H1 (cell line): Measurements from ENCODE around the gene C2CD2L. TPM values are rescaled to one million over a fixed set of nuclear protein-coding genes. Genes with fewer than 3 reads are reported as not detected.

ENCODE experiments used
- CTCF ChIA-PET: fragments of 300-600 bp; sonication (Branson Sonifier 250); formaldehyde crosslinking; loops from one replicate; lab custom pipeline; 2021; ENCODE audit not compliant: partially characterized antibody; lab: Charles Lee
- POLR2A ChIA-PET: fragments of 300-600 bp; sonication (Branson Sonifier 250); formaldehyde crosslinking; loops from one replicate; lab custom pipeline; 2021; ENCODE audit warnings: inconsistent platforms; ENCODE audit not compliant: partially characterized antibody; lab: Charles Lee
- DNase-seq, 2 experiments: peaks; one replicate each; pipeline versions ENCODE4 v3.0.0 to v3.0.0-alpha.2; 2010 to 2022; ENCODE audit warnings: low spot score in 2 of 2, low read depth in 1 of 2, mixed read lengths in 1 of 2
- FAIRE-seq: peaks from 2 replicates; lab custom pipeline; 2011; peaks lifted over from hg19 to GRCh38; lab: Jason Lieb, UNC
- H2AFZ ChIP-seq: 2 replicates; pipeline ENCODE4 v1.8.1; 2012; ENCODE audit warnings: low read length, inconsistent platforms
- H2AK5ac ChIP-seq: 2 replicates; pipeline ENCODE4 v1.6.1; 2013; ENCODE audit warnings: low read depth, low read length
- H2BK120ac ChIP-seq: replicated peaks from 2 replicates; pipeline ENCODE3; 2013; ENCODE audit warnings: low read depth, low read length, inconsistent platforms
- H2BK12ac ChIP-seq: 2 replicates; pipeline ENCODE4 v1.6.1; 2013; ENCODE audit warnings: low read depth, low read length
- H2BK15ac ChIP-seq: 2 replicates; pipeline ENCODE4 v1.6.1; 2013; ENCODE audit warnings: low read length
- H2BK20ac ChIP-seq: 2 replicates; pipeline ENCODE4 v1.6.1; 2013; ENCODE audit warnings: low read length
- H2BK5ac ChIP-seq: 2 replicates; pipeline ENCODE4 v1.6.1; 2013; ENCODE audit warnings: low read depth, low read length
- H3K14ac ChIP-seq: 2 replicates; pipeline ENCODE4 v1.6.1; 2013; ENCODE audit warnings: inconsistent platforms; ENCODE audit not compliant: insufficient read length
- H3K18ac ChIP-seq: 2 replicates; pipeline ENCODE4 v1.6.1; 2013; ENCODE audit warnings: low read length; ENCODE audit errors: extremely low read depth
- H3K23ac ChIP-seq: 2 replicates; pipeline ENCODE4 v1.6.1; 2013; ENCODE audit warnings: inconsistent platforms; ENCODE audit not compliant: insufficient read length
- H3K23me2 ChIP-seq: 2 replicates; pipeline ENCODE4 v1.6.1; 2013; ENCODE audit warnings: low read depth, low read length
- H3K27ac ChIP-seq: 2 replicates; pipeline ENCODE4 v1.6.1; 2011; ENCODE audit warnings: low read depth, low read length, inconsistent platforms
- H3K27me3 ChIP-seq, 4 experiments: replicated peaks in 1 of 4; 1 replicate in 1 of 4; 2 replicates in 3 of 4; pipeline versions ENCODE4 v1.6.1 to v1.8.1; 2011 to 2013; ENCODE audit warnings: low read length in 3 of 4, mild to moderate bottlenecking in 3 of 4, inconsistent platforms in 2 of 4, mixed read lengths in 2 of 4, moderate library complexity in 1 of 4; ENCODE audit not compliant: control insufficient read depth in 3 of 4, insufficient read depth in 3 of 4; ENCODE audit errors: extremely low read depth in 1 of 4
- H3K36me3 ChIP-seq, 4 experiments: 2 replicates each; pipeline versions ENCODE4 v1.6.1 to v1.8.1; 2011 to 2013; ENCODE audit warnings: mild to moderate bottlenecking in 4 of 4, low read length in 3 of 4, moderate library complexity in 2 of 4, control low read depth in 1 of 4, inconsistent platforms in 1 of 4; ENCODE audit not compliant: insufficient read depth in 4 of 4, control insufficient read depth in 2 of 4
- H3K4ac ChIP-seq: replicated peaks from 2 replicates; pipeline ENCODE3; 2013; ENCODE audit warnings: low read length, low read depth, mixed read lengths, inconsistent platforms; ENCODE audit not compliant: insufficient read length
- H3K4me1 ChIP-seq, 4 experiments: replicated peaks in 1 of 4; 1 replicate in 1 of 4; 2 replicates in 3 of 4; pipeline versions ENCODE4 v1.6.1 to v1.8.1; 2011 to 2013; ENCODE audit warnings: low read length in 3 of 4, inconsistent platforms in 2 of 4, mixed read lengths in 1 of 4; ENCODE audit not compliant: insufficient read depth in 4 of 4, control insufficient read depth in 3 of 4
- H3K4me2 ChIP-seq, 2 experiments: 2 replicates each; pipeline versions ENCODE4 v1.6.1 to v1.8.1; 2011 to 2013; ENCODE audit warnings: low read depth in 2 of 2, low read length in 2 of 2, control low read depth in 1 of 2, inconsistent platforms in 1 of 2, mild to moderate bottlenecking in 1 of 2; ENCODE audit not compliant: insufficient read depth in 1 of 2
- H3K4me3 ChIP-seq, 4 experiments: fragments of 200-600, 300-600 bp in 1 of 4; sonication (generic), shearing (Covaris generic), sonication (Bioruptor Twin) in 1 of 4; 2 replicates each; pipeline versions ENCODE4 v1.5.1 to v1.8.1; 2011 to 2016; ENCODE audit warnings: low read length in 4 of 4, low read depth in 3 of 4, control low read depth in 2 of 4, inconsistent platforms in 2 of 4, mild to moderate bottlenecking in 2 of 4, mixed read lengths in 1 of 4, moderate library complexity in 1 of 4; ENCODE audit not compliant: insufficient read depth in 2 of 4; ENCODE audit errors: extremely low read depth in 1 of 4
- H3K56ac ChIP-seq: replicated peaks from 2 replicates; pipeline ENCODE3; 2013; ENCODE audit warnings: low read depth, mild to moderate bottlenecking, mixed read lengths, low read length, inconsistent platforms; ENCODE audit not compliant: insufficient read length
- H3K79me1 ChIP-seq: 2 replicates; pipeline ENCODE4 v1.6.1; 2013; ENCODE audit warnings: low read depth, low read length, control low read depth
- H3K79me2 ChIP-seq, 2 experiments: 2 replicates each; pipeline versions ENCODE4 v1.6.1 to v1.8.1; 2012 to 2013; ENCODE audit warnings: low read length in 2 of 2, mild to moderate bottlenecking in 2 of 2, inconsistent platforms in 1 of 2; ENCODE audit not compliant: insufficient read depth in 2 of 2, control insufficient read depth in 1 of 2
- H3K9ac ChIP-seq, 4 experiments: replicated peaks in 1 of 4; 1 replicate in 1 of 4; 2 replicates in 3 of 4; pipeline versions ENCODE4 v1.6.1 to v1.8.1; 2011 to 2013; ENCODE audit warnings: low read depth in 3 of 4, low read length in 3 of 4, control low read depth in 2 of 4, mild to moderate bottlenecking in 2 of 4, moderate library complexity in 2 of 4, inconsistent platforms in 1 of 4; ENCODE audit errors: extremely low read depth in 1 of 4
- H3K9me3 ChIP-seq, 2 experiments: 2 replicates each; pipeline versions ENCODE4 v1.6.1 to v1.8.1; 2012 to 2013; ENCODE audit warnings: mild to moderate bottlenecking in 2 of 2, moderate library complexity in 2 of 2, control low read depth in 1 of 2, inconsistent platforms in 1 of 2, low read depth in 1 of 2, low read length in 1 of 2, mixed read lengths in 1 of 2; ENCODE audit not compliant: insufficient read depth in 2 of 2
- H4K20me1 ChIP-seq, 2 experiments: replicated peaks in 1 of 2; 2 replicates each; pipeline versions ENCODE3 to v1.8.1; 2011 to 2013; ENCODE audit warnings: inconsistent platforms in 2 of 2, low read length in 2 of 2, mild to moderate bottlenecking in 1 of 2; ENCODE audit not compliant: insufficient read depth in 2 of 2, control insufficient read depth in 1 of 2
- H4K5ac ChIP-seq: 2 replicates; pipeline ENCODE4 v1.6.1; 2013; ENCODE audit warnings: low read length, low read depth, mixed read lengths, inconsistent platforms; ENCODE audit not compliant: insufficient read length
- H4K8ac ChIP-seq: 2 replicates; pipeline ENCODE4 v1.8.0; 2013; ENCODE audit warnings: mild to moderate bottlenecking, moderate library complexity, low read length, inconsistent platforms; ENCODE audit not compliant: insufficient read depth; ENCODE audit errors: extremely low read depth
- H4K91ac ChIP-seq: replicated peaks from 2 replicates; pipeline ENCODE3; 2013; ENCODE audit warnings: low read length, mixed read lengths, inconsistent platforms; ENCODE audit not compliant: insufficient read length
- BACH1 ChIP-seq: IDR thresholded peaks from 2 replicates; pipeline ENCODE4 v1.6.1; 2012; ENCODE audit warnings: low read length, improper control_type of control experiment
- EZH2 ChIP-seq: fragments of 200-600 bp; sonication (generic); IDR thresholded peaks from 2 replicates; pipeline ENCODE4 v1.7.1; 2012; ENCODE audit warnings: low read depth, mild to moderate bottlenecking, moderate library complexity, low read length, inconsistent platforms; ENCODE audit not compliant: severe bottlenecking
- KDM4A ChIP-seq: IDR thresholded peaks from one replicate; pipeline ENCODE4 v1.7.1; 2012; ENCODE audit warnings: low read depth, mild to moderate bottlenecking, moderate library complexity, low read length, inconsistent platforms; ENCODE audit not compliant: severe bottlenecking
- PHF8 ChIP-seq: fragments of 200-600 bp; sonication (generic); conservative IDR thresholded peaks from 2 replicates; pipeline ENCODE4 v1.7.1; 2012; ENCODE audit warnings: low read depth, mild to moderate bottlenecking, inconsistent platforms, low read length, moderate library complexity
- SUZ12 ChIP-seq: fragments of 200-600 bp; sonication (generic); IDR thresholded peaks from 2 replicates; pipeline ENCODE4 v1.6.1; 2012; ENCODE audit warnings: mild to moderate bottlenecking, inconsistent platforms, low read length, moderate library complexity, mixed read lengths
- WGBS, 2 experiments: shearing (Covaris generic) in 1 of 2; methylation state at CpG; one replicate each; pipeline versions ENCODE4 v1.1.6 to v1.1.7; 2013 to 2015; ENCODE audit warnings: low lambda C conversion rate in 2 of 2, mixed read lengths in 2 of 2, inconsistent platforms in 1 of 2, low coverage in 1 of 2, missing lambda C conversion rate in 1 of 2; ENCODE audit not compliant: insufficient replicate concordance in 2 of 2, insufficient coverage in 1 of 2, insufficient read length in 1 of 2; ENCODE audit errors: extremely low coverage in 1 of 2, missing lambda C conversion rate in 1 of 2; 5-methylcytosine and 5-hydroxymethylcytosine counted together
- polyA plus RNA-seq, 7 experiments: library from polyadenylated mRNA; depleted of rRNA in 3 of 7; stranded (reverse) in 5 of 7; unstranded in 2 of 7; fragments of >200 nt in 5 of 7; fragments of 200-250 nt in 2 of 7; gene quantifications; 1 replicate in 5 of 7; 2 replicates in 1 of 7; 4 replicates in 1 of 7; pipeline versions ENCODE4 v1.2.1 to v1.2.3, GENCODE V29; 2011 to 2013; ENCODE audit warnings: missing spikeins in 2 of 7, mixed read lengths in 2 of 7
- total RNA-seq: library from RNA; stranded (reverse); fragmentation: NEBNext Ultra II Directional; extraction: Animal tissue kit (Norgen Biotek cat#: 25700); gene quantifications from 2 replicates; pipeline ENCODE4 v1.2.1, GENCODE V29; 2021

C2CD2L gene
- total and polyA plus RNA-seq, 2 of the 8 experiments (the other 6 are each of a cell fraction or from before 2014, with no cell fraction given): 2.5 to 4.0 TPM

DNA sequence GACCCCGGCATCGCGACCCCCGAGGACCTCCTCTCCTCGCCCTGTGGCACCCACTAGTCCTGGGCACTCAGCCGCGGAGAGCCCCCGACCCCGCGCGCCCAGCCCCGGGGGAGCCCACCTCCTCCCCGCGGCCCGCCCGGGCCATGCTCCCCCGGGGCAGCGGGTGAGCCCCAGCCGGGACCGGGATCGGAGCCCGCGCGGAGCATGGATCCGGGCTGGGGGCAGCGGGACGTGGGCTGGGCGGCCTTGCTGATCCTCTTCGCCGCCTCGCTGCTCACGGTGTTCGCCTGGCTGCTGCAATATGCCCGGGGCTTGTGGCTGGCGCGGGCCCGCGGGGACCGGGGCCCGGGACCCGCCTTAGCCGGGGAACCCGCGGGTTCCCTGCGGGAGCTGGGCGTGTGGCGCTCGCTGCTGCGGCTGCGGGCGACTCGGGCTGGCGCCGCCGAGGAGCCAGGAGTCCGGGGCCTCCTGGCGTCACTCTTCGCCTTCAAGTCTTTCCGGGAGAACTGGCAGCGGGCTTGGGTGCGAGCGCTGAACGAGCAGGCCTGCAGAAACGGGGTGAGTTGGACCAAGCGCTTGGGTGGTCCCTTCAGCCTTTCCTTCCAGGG is 498 bp downstream of the C2CD2L start:
- peaks cover 13% of the 10 kb centered on the region for H3K23me2 ChIP-seq
- H3K4me1 ChIP-seq: peaks cover 3 to 20% (median 5%) of the 10 kb centered on the region in 4 experiments
- H4K91ac ChIP-seq: no peak overlapping the region
- ChIA-PET POLR2A (interaction anchor here (1.0 to 10.6 kb wide), 13 partner anchors 8 to 226 kb away, joined by 4 to 139 read pairs (median 6); partner anchors contain the start of genes HINFP, HMBS, HYOU1 and NLRX1), CTCF (interaction anchor here (0.9 to 4.0 kb wide), 6 partner anchors 12 to 266 kb away, joined by 3 to 26 read pairs (median 6); partner anchors contain the start of gene HINFP)
- peaks cover 2 to 20% (median 15%) of the 10 kb centered on the region in 4 experiments for H3K27me3 ChIP-seq
- H3K4me2 ChIP-seq: peak overlapping the region; percentile 88 to 97
- no peak overlapping the region for H2BK120ac ChIP-seq
- H3K9me3 ChIP-seq: no peaks in the 10 kb centered on the region
- TF ChIP-seq PHF8: no peak
- peak; percentile 53 for TF ChIP-seq KDM4A
- TF ChIP-seq EZH2: peak; percentile 45
- TF ChIP-seq SUZ12: peak; percentile 51; the same call in 1 of the 2 replicates
- no peak for TF ChIP-seq BACH1
- H2BK20ac ChIP-seq: no peak overlapping the region
- H2AK5ac ChIP-seq: no peak overlapping the region
- no peak overlapping the region for H4K8ac ChIP-seq
- WGBS, 2 experiments: 4% methylated on average over 28 of the region's 65 CpGs; no CpG with 5 or more reads in 1 of the 2 experiments
- H3K56ac ChIP-seq: no peak overlapping the region
- peaks cover 2% of the 10 kb centered on the region; the same call in 1 of the 2 replicates for H3K79me1 ChIP-seq
- no peak overlapping the region for H3K18ac ChIP-seq
- no peak overlapping the region for H3K4ac ChIP-seq
- no peak overlapping the region for H3K27ac ChIP-seq
- H2BK5ac ChIP-seq: no peak overlapping the region
- H4K5ac ChIP-seq: no peak overlapping the region
- H3K36me3 ChIP-seq: no peaks in the 10 kb centered on the region; a peak in 1 of 8 replicates
- no peak overlapping the region for H2BK12ac ChIP-seq
- H3K79me2 ChIP-seq: no peaks in the 10 kb centered on the region
- no peak overlapping the region for H2AFZ ChIP-seq
- no peak for FAIRE-seq
- H4K20me1 ChIP-seq: peaks cover 0 to 4% of the 10 kb centered on the region in 2 experiments
- H2BK15ac ChIP-seq: no peak overlapping the region
- H3K4me3 ChIP-seq: peak overlapping the region; percentile 71 to 83 (median 75)
- peak overlapping the region in 1 of 4 experiments; percentile 21; a peak in 2 of 7 replicates for H3K9ac ChIP-seq
- no peak overlapping the region for H3K14ac ChIP-seq
- H3K23ac ChIP-seq: no peak overlapping the region
- no peak for DNase-seq
